ENCODE measurements around the gene TSHZ2. TPM values are rescaled to one million over a fixed set of nuclear protein-coding genes. Genes with fewer than 3 reads are reported as not detected.

The TSHZ2 gene
- total RNA-seq, 1 experiment from 2014 or later, result 0.20 TPM

DNA sequence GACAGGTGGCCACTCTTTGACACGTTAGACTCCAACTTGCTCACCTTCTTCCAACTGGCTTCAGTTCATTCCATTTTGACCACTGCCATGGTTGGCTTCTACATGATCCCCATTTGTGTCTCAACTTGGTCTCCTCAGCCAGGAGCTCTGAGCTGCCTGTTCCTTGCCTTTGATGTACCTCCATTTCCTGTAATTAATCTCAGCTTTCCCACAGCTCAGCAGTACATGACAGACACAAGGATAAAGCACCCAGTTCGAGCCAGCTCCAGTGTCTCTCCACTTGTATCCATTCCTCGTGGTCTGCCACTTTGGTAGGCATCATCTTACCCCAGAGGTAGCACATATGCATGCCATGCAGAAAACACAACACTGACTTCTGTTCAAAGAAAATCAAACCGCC, 161.0 kb downstream of the TSHZ2 start:
- no peaks in the 10 kb centered on the region for H3K36me3 Mint-ChIP-seq
- ATAC-seq, result no peak
- no peaks in the 10 kb centered on the region for H3K9me3 Mint-ChIP-seq
- CTCF ChIA-PET, result no interaction called here
- no peaks in the 10 kb centered on the region for H3K27me3 Mint-ChIP-seq (ENCODE audit: low read depth)
- no peak overlapping the region for H3K4me3 Mint-ChIP-seq
- TF ChIP-seq, protein P1, sequence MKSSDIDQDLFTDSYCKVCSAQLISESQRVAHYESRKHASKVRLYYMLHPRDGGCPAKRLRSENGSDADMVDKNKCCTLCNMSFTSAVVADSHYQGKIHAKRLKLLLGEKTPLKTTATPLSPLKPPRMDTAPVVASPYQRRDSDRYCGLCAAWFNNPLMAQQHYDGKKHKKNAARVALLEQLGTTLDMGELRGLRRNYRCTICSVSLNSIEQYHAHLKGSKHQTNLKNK (CRISPR knock-in tag; IDR thresholded peaks at IDR 0.05), result no peak
- TF ChIP-seq MXD4 (CRISPR knock-in tag; IDR thresholded peaks at IDR 0.05; ENCODE audit: borderline replicate concordance), result no peak
- TF ChIP-seq, protein P2, sequence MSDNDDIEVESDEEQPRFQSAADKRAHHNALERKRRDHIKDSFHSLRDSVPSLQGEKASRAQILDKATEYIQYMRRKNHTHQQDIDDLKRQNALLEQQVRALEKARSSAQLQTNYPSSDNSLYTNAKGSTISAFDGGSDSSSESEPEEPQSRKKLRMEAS (CRISPR knock-in tag; IDR thresholded peaks at IDR 0.05), result no peak
- TF ChIP-seq CREB1 (CRISPR knock-in tag; IDR thresholded peaks at IDR 0.05), result no peak
- no peak for TF ChIP-seq SMAD4 (CRISPR knock-in tag; IDR thresholded peaks at IDR 0.05)
- TF ChIP-seq ZNF138 (CRISPR knock-in tag; conservative IDR thresholded peaks at IDR 0.05), result no peak
- TF ChIP-seq ATF1 (CRISPR knock-in tag; IDR thresholded peaks at IDR 0.05), result no peak
- TF ChIP-seq, protein P3, sequence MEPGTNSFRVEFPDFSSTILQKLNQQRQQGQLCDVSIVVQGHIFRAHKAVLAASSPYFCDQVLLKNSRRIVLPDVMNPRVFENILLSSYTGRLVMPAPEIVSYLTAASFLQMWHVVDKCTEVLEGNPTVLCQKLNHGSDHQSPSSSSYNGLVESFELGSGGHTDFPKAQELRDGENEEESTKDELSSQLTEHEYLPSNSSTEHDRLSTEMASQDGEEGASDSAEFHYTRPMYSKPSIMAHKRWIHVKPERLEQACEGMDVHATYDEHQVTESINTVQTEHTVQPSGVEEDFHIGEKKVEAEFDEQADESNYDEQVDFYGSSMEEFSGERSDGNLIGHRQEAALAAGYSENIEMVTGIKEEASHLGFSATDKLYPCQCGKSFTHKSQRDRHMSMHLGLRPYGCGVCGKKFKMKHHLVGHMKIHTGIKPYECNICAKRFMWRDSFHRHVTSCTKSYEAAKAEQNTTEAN (CRISPR knock-in tag; IDR thresholded peaks at IDR 0.05), result no peak
- TF ChIP-seq ZNF219 (CRISPR knock-in tag; IDR thresholded peaks at IDR 0.05; ENCODE audit: borderline replicate concordance), result no peak
- TF ChIP-seq, protein P4, sequence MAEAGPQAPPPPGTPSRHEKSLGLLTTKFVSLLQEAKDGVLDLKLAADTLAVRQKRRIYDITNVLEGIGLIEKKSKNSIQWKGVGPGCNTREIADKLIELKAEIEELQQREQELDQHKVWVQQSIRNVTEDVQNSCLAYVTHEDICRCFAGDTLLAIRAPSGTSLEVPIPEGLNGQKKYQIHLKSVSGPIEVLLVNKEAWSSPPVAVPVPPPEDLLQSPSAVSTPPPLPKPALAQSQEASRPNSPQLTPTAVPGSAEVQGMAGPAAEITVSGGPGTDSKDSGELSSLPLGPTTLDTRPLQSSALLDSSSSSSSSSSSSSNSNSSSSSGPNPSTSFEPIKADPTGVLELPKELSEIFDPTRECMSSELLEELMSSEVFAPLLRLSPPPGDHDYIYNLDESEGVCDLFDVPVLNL (CRISPR knock-in tag; IDR thresholded peaks at IDR 0.05; ENCODE audit: borderline replicate concordance, low read depth), result no peak
- no peak for TF ChIP-seq ELF4 (CRISPR knock-in tag; IDR thresholded peaks at IDR 0.05; ENCODE audit: low read depth)
- TF ChIP-seq, protein P5, sequence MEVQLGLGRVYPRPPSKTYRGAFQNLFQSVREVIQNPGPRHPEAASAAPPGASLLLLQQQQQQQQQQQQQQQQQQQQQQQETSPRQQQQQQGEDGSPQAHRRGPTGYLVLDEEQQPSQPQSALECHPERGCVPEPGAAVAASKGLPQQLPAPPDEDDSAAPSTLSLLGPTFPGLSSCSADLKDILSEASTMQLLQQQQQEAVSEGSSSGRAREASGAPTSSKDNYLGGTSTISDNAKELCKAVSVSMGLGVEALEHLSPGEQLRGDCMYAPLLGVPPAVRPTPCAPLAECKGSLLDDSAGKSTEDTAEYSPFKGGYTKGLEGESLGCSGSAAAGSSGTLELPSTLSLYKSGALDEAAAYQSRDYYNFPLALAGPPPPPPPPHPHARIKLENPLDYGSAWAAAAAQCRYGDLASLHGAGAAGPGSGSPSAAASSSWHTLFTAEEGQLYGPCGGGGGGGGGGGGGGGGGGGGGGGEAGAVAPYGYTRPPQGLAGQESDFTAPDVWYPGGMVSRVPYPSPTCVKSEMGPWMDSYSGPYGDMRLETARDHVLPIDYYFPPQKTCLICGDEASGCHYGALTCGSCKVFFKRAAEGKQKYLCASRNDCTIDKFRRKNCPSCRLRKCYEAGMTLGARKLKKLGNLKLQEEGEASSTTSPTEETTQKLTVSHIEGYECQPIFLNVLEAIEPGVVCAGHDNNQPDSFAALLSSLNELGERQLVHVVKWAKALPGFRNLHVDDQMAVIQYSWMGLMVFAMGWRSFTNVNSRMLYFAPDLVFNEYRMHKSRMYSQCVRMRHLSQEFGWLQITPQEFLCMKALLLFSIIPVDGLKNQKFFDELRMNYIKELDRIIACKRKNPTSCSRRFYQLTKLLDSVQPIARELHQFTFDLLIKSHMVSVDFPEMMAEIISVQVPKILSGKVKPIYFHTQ (CRISPR knock-in tag; IDR thresholded peaks at IDR 0.05), result no peak
- TF ChIP-seq GTF2I (CRISPR knock-in tag; conservative IDR thresholded peaks at IDR 0.05), result no peak
- no peak for TF ChIP-seq EMX1 (CRISPR knock-in tag; IDR thresholded peaks at IDR 0.05)
- POLR2A ChIA-PET, result no interaction called here
- no peak for DNase-seq (ENCODE audit: low spot score)
- peaks cover 54% of the 10 kb centered on the region for H3K4me1 Mint-ChIP-seq
- no peak overlapping the region for H3K27ac Mint-ChIP-seq

DNA sequence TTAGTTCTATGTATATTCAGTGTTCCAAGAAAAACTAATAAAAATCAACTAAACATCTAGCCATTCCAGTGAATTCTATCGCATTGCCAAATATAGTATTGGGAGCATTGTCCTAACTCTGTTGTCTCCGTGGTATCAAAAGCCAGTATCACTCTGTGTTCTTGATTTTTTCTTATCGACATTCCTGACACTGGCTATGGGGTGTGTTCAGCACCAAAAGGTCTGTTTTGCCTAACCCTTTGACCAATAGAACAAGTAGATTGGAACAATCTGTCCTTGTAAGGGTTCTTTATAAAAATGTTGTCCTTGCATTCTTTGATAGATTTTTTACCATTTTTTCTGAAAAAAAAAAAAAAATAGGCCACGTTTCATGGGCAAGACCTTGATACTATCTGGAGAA, 161.5 kb downstream of the TSHZ2 start:
- Mint-ChIP-seq H3K27ac (no peak overlapping the region), H3K9me3 (no peaks in the 10 kb centered on the region), H3K36me3 (no peaks in the 10 kb centered on the region), H3K4me1 (peaks cover 52% of the 10 kb centered on the region), H3K27me3 (ENCODE audit: low read depth) (no peaks in the 10 kb centered on the region), H3K4me3 (no peak overlapping the region)
- ChIA-PET CTCF (no interaction called here), POLR2A (no interaction called here)
- DNase-seq (ENCODE audit: low spot score) (no peak), ATAC-seq (no peak)
- TF ChIP-seq ZNF138 (CRISPR knock-in tag; conservative IDR thresholded peaks at IDR 0.05), result no peak

DNA sequence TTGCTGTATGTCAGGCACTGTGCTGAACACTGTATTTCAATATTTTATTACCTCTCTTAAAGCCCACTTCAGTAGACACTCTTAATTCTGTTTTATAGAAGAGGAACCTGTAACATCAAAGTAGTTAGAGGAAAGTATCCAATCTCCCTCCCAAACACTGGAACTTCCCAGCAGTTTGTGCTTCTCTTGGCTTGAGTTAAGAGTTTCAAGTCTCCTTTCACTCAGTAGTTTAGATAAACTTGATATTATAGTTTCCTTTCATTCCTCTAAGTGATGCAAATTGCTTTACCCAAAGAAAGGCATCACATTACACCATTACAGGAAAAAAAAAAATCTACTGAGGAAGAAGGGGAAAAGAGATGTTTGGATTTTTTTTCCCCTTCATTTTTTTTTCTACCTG, 164.3 kb downstream of the TSHZ2 start:
- Mint-ChIP-seq H3K36me3 (no peaks in the 10 kb centered on the region), H3K4me3 (no peak overlapping the region), H3K9me3 (no peaks in the 10 kb centered on the region), H3K27ac (no peak overlapping the region), H3K4me1 (peaks cover 37% of the 10 kb centered on the region), H3K27me3 (ENCODE audit: low read depth) (no peaks in the 10 kb centered on the region)
- TF ChIP-seq, protein P6, sequence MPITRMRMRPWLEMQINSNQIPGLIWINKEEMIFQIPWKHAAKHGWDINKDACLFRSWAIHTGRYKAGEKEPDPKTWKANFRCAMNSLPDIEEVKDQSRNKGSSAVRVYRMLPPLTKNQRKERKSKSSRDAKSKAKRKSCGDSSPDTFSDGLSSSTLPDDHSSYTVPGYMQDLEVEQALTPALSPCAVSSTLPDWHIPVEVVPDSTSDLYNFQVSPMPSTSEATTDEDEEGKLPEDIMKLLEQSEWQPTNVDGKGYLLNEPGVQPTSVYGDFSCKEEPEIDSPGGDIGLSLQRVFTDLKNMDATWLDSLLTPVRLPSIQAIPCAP (CRISPR knock-in tag; IDR thresholded peaks at IDR 0.05), result no peak
- no peak for TF ChIP-seq ESRRA (CRISPR knock-in tag; IDR thresholded peaks at IDR 0.05; ENCODE audit: borderline replicate concordance)
- TF ChIP-seq, protein P7, sequence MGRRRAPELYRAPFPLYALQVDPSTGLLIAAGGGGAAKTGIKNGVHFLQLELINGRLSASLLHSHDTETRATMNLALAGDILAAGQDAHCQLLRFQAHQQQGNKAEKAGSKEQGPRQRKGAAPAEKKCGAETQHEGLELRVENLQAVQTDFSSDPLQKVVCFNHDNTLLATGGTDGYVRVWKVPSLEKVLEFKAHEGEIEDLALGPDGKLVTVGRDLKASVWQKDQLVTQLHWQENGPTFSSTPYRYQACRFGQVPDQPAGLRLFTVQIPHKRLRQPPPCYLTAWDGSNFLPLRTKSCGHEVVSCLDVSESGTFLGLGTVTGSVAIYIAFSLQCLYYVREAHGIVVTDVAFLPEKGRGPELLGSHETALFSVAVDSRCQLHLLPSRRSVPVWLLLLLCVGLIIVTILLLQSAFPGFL (CRISPR knock-in tag; IDR thresholded peaks at IDR 0.05; ENCODE audit: borderline replicate concordance), result no peak
- TF ChIP-seq, protein P1 (CRISPR knock-in tag; IDR thresholded peaks at IDR 0.05), result no peak
- CTCF ChIA-PET, result interaction anchor here (0.6 to 1.5 kb wide), 3 partner anchors 72 to 155 kb away, joined by 3 to 4 read pairs (median 4); no protein-coding TSS in a partner anchor
- ATAC-seq, result no peak
- no peak for DNase-seq (ENCODE audit: low spot score)
- POLR2A ChIA-PET, result no interaction called here

Measured in WTC11 (cell line).